Uterus (tissue), 2 donors: ENCODE data around the gene OBSCN.

Experiments used
- CTCF ChIP-seq, 4 experiments: fragments of 200-600 bp in 2 of 4; fragments of 450-650 bp in 2 of 4; sonication (generic) in 2 of 4; IDR thresholded peaks; one replicate each; pipeline ENCODE4 v1.5.1; 2016 to 2019; ENCODE audit warnings: antibody characterized with exemption in 4 of 4, mild to moderate bottlenecking in 2 of 4, moderate library complexity in 1 of 4
- POLR2A ChIP-seq, 2 donors: fragments of 450-650 bp; IDR thresholded peaks; one replicate each; pipeline ENCODE4 v1.6.1; 2016; ENCODE audit warnings: antibody characterized with exemption in 2 of 2, mild to moderate bottlenecking in 1 of 2, moderate library complexity in 1 of 2

GRCh38 chr1:228369608-228370438 is 162.0 kb downstream of the OBSCN start:
- no peak for TF ChIP-seq CTCF (IDR thresholded peaks at IDR 0.05)
- no peak for TF ChIP-seq POLR2A (IDR thresholded peaks at IDR 0.05)
